KG1 (cell line): ENCODE results near the gene SIX3.

Experiments used
- DNase-seq: peaks from one replicate; lab custom pipeline; 2025; lab: John Stamatoyannopoulos, UW

Gene SIX3

GRCh38 chr2:44941551-44942234 is at the start of gene SIX3:
SIX3 (plus strand) TSS chr2:44941702; CDS start chr2:44942105, 403 bp downstream.
- no peak for DNase-seq

GRCh38 chr2:44894058-44894457 is 47.4 kb upstream of the SIX3 start:
- no peak for DNase-seq

- no peak for DNase-seq
Observed at GRCh38 chr2:44895061-44895460, 46.4 kb upstream of the SIX3 start.

GRCh38 chr2:44897406-44897805 is 44.1 kb upstream of the SIX3 start:
- DNase-seq, result no peak

- no peak for DNase-seq
Observed at GRCh38 chr2:44902217-44903137, 39.0 kb upstream of the SIX3 start.

GRCh38 chr2:44904578-44904977 is 36.9 kb upstream of the SIX3 start:
- no peak for DNase-seq

GRCh38 chr2:44906972-44907371 is 34.5 kb upstream of the SIX3 start:
- no peak for DNase-seq

GRCh38 chr2:44909831-44910230 is 31.7 kb upstream of the SIX3 start:
- DNase-seq, result no peak

- DNase-seq, result no peak
Observed at GRCh38 chr2:44912660-44913059, 28.8 kb upstream of the SIX3 start.

- DNase-seq, result no peak
Observed at GRCh38 chr2:44916291-44916690, 25.2 kb upstream of the SIX3 start.

GRCh38 chr2:44918095-44918775 is 23.3 kb upstream of the SIX3 start:
- DNase-seq, result no peak

GRCh38 chr2:44920751-44921150 is 20.8 kb upstream of the SIX3 start:
- no peak for DNase-seq

GRCh38 chr2:44922776-44923175 is 18.7 kb upstream of the SIX3 start:
- DNase-seq, result no peak

- DNase-seq, result no peak
Observed at GRCh38 chr2:44925561-44926136, 15.9 kb upstream of the SIX3 start.

GRCh38 chr2:44926957-44927356 is 14.5 kb upstream of the SIX3 start:
- DNase-seq, result no peak

GRCh38 chr2:44927985-44928482 is 13.5 kb upstream of the SIX3 start:
- DNase-seq, result no peak

GRCh38 chr2:44928483-44929158 is 12.9 kb upstream of the SIX3 start:
- DNase-seq, result no peak

GRCh38 chr2:44929159-44929734 is 12.3 kb upstream of the SIX3 start:
- DNase-seq, result no peak

GRCh38 chr2:44929735-44930273 is 11.7 kb upstream of the SIX3 start:
- DNase-seq, result no peak

GRCh38 chr2:44930274-44931197 is 11.0 kb upstream of the SIX3 start:
- DNase-seq, result no peak
